8988T (cell line): ENCODE data around the gene ECT2L.

Experiments
- DNase-seq: peaks from one replicate; pipeline ENCODE4 v3.0.0; 2011

ECT2L gene

GRCh38 chr6:138944412-138944811, 148.5 kb downstream of the ECT2L start:
- DNase-seq, result no peak

GRCh38 chr6:138945354-138945753, 149.5 kb downstream of the ECT2L start:
- DNase-seq, result no peak

GRCh38 chr6:138948004-138948403, 152.1 kb downstream of the ECT2L start:
- DNase-seq, result no peak

GRCh38 chr6:138948546-138949179, 152.8 kb downstream of the ECT2L start:
- no peak for DNase-seq

GRCh38 chr6:138953451-138953850, 157.6 kb downstream of the ECT2L start:
- no peak for DNase-seq
